C4-2B (cell line): ENCODE measurements around the gene MAPK8IP3.

Source experiments
- CTCF ChIP-seq: fragments of 450-650 bp; conservative IDR thresholded peaks from 2 replicates; pipeline ENCODE4 v1.5.1; 2017; ENCODE audit warnings: mild to moderate bottlenecking
- ZFX ChIP-seq: fragments of 450-650 bp; IDR thresholded peaks from 2 replicates; pipeline ENCODE4 v1.6.1; 2017

GRCh38 chr16:1665829-1666228, 40.2 kb upstream of the MAPK8IP3 start:
- TF ChIP-seq CTCF: no peak
- TF ChIP-seq ZFX: no peak
